OCI-LY7 (cell line): ENCODE results near the gene PDE3B. TPM values are rescaled to one million over a fixed set of nuclear protein-coding genes. Genes with fewer than 3 reads are reported as not detected.

Experiments
- BruUV-seq: library from RNA; stranded (reverse); fragments of 400-500 nt; replicated peaks from 2 replicates; lab custom pipeline; 2021; lab: Mats Ljungman, UMichigan
- CTCF ChIA-PET: fragments of 300-600 bp; sonication (Branson Sonifier 250); formaldehyde crosslinking; loops from one replicate; lab custom pipeline; 2022; ENCODE audit warnings: antibody characterized with exemption; ENCODE audit not compliant: unreplicated experiment; lab: Charles Lee
- POLR2A ChIA-PET: fragments of 300-600 bp; sonication (Branson Sonifier 250); formaldehyde crosslinking; loops from one replicate; lab custom pipeline; 2022; ENCODE audit warnings: antibody characterized with exemption; lab: Charles Lee
- DNase-seq: peaks from one replicate; pipeline ENCODE4 v3.0.0-alpha.2; 2015; ENCODE audit warnings: low spot score
- H2AFZ ChIP-seq: fragments of 200-600 bp; sonication (generic), shearing (Covaris generic); 2 replicates; pipeline ENCODE4 v1.6.1; 2014; ENCODE audit warnings: mild to moderate bottlenecking, antibody characterized with exemption, low read length, moderate library complexity
- H3K27ac ChIP-seq: fragments of 200-600 bp; sonication (generic); 2 replicates; pipeline ENCODE4 v1.5.1; 2014; ENCODE audit warnings: mixed run types, low read depth, mild to moderate bottlenecking, moderate library complexity, low read length, inconsistent platforms; ENCODE audit not compliant: poor library complexity, severe bottlenecking
- H3K36me3 ChIP-seq: fragments of 200-600 bp; sonication (generic); 2 replicates; pipeline ENCODE4 v1.6.1; 2014; ENCODE audit warnings: mild to moderate bottlenecking, antibody characterized with exemption, low read length, moderate library complexity, mixed read lengths; ENCODE audit not compliant: insufficient read depth
- H3K4me1 ChIP-seq: fragments of 200-600 bp; sonication (generic); 2 replicates; pipeline ENCODE4 v1.5.1; 2014; ENCODE audit warnings: mild to moderate bottlenecking, low read length; ENCODE audit not compliant: insufficient read depth, poor library complexity, severe bottlenecking
- H3K4me2 ChIP-seq: fragments of 200-600 bp; sonication (generic); 2 replicates; pipeline ENCODE4 v1.6.1; 2014; ENCODE audit warnings: mild to moderate bottlenecking, low read length
- H3K4me3 ChIP-seq: fragments of 200-600 bp; sonication (generic); 2 replicates; pipeline ENCODE4 v1.5.1; 2014; ENCODE audit warnings: mild to moderate bottlenecking, low read depth, low read length; ENCODE audit not compliant: poor library complexity, severe bottlenecking
- H3K79me2 ChIP-seq: fragments of 200-600 bp; sonication (generic); 2 replicates; pipeline ENCODE4 v1.6.1; 2016; ENCODE audit warnings: low read depth, mild to moderate bottlenecking, low read length, moderate library complexity, mixed read lengths; ENCODE audit not compliant: insufficient read depth
- H3K9me2 ChIP-seq: fragments of 200-600 bp; sonication (generic); 2 replicates; pipeline ENCODE4 v1.6.1; 2016; ENCODE audit warnings: mild to moderate bottlenecking, low read length, mixed read lengths; ENCODE audit not compliant: insufficient read depth
- H3K9me3 ChIP-seq: fragments of 200-600 bp; sonication (generic); 2 replicates; pipeline ENCODE4 v1.6.1; 2014; ENCODE audit warnings: mild to moderate bottlenecking, mixed run types, low read length, mixed read lengths
- H4K20me1 ChIP-seq: fragments of 200-600 bp; sonication (generic); 2 replicates; pipeline ENCODE4 v1.6.1; 2014; ENCODE audit warnings: mild to moderate bottlenecking, antibody characterized with exemption, low read length, moderate library complexity, mixed read lengths; ENCODE audit not compliant: insufficient read depth
- CTCF ChIP-seq: fragments of 200-600 bp; sonication (generic); conservative IDR thresholded peaks from 2 replicates; pipeline ENCODE4 v1.5.1; 2014; ENCODE audit warnings: mild to moderate bottlenecking, antibody characterized with exemption, low read length, moderate library complexity, mixed read lengths
- EZH2phosphoT487 ChIP-seq: fragments of 200-600 bp; sonication (generic); IDR thresholded peaks from 2 replicates; pipeline ENCODE4 v1.6.1; 2018; ENCODE audit warnings: low read depth, borderline replicate concordance, mild to moderate bottlenecking, mixed run types, antibody characterized with exemption, low read length, moderate library complexity, mixed read lengths
- intact Hi-C: fragments of 100-400 bp; cut with micrococcal nuclease; formaldehyde crosslinking; loops from one replicate; pipeline ENCODE4 v1.10.0; 2022; ENCODE audit not compliant: unreplicated experiment
- total RNA-seq, 2 experiments: library from RNA; depleted of rRNA in 1 of 2; stranded (reverse); fragments of >200 nt in 1 of 2; shearing (Covaris generic) in 1 of 2; gene quantifications; 2 replicates each; pipeline ENCODE4 v1.2.3, GENCODE V29; 2014 to 2022

Gene PDE3B
- total RNA-seq, 2 experiments from 2014 or later: not detected

GRCh38 chr11:14636119-14636518 is 7.5 kb upstream of the PDE3B start:
- Histone ChIP-seq H3K9me3 (no peaks in the 10 kb centered on the region), H3K4me2 (no peak overlapping the region), H3K9me2 (no peaks in the 10 kb centered on the region), H3K79me2 (no peaks in the 10 kb centered on the region), H3K27ac (no peak overlapping the region), H3K36me3 (no peaks in the 10 kb centered on the region), H4K20me1 (no peaks in the 10 kb centered on the region), H2AFZ (no peak overlapping the region), H3K4me1 (no peaks in the 10 kb centered on the region), H3K4me3 (no peak overlapping the region)
- TF ChIP-seq CTCF (no peak), EZH2phosphoT487 (no peak)
- intact Hi-C loops: loop anchor here (5.0 kb wide), 1 partner anchor 99 kb away; no protein-coding TSS in a partner anchor
- BruUV-seq: no TSS peak
- ChIA-PET POLR2A (interaction anchor here (1.0 to 1.3 kb wide), 2 partner anchors 10 to 15 kb away, joined by 3 to 4 read pairs; no protein-coding TSS in a partner anchor), CTCF (no interaction called here)
- no peak for DNase-seq

GRCh38 chr11:14637868-14638409 is 5.7 kb upstream of the PDE3B start:
- DNase-seq: no peak
- no TSS peak for BruUV-seq

GRCh38 chr11:14638561-14638960 is 5.0 kb upstream of the PDE3B start:
- Histone ChIP-seq H3K79me2 (no peaks in the 10 kb centered on the region), H4K20me1 (no peaks in the 10 kb centered on the region), H3K27ac (no peak overlapping the region), H3K4me1 (no peaks in the 10 kb centered on the region), H3K4me2 (no peak overlapping the region), H3K9me2 (no peaks in the 10 kb centered on the region), H3K36me3 (no peaks in the 10 kb centered on the region), H3K9me3 (no peaks in the 10 kb centered on the region), H2AFZ (no peak overlapping the region), H3K4me3 (no peak overlapping the region)
- BruUV-seq: no TSS peak
- ChIA-PET POLR2A (no interaction called here), CTCF (no interaction called here)
- no peak for DNase-seq
- intact Hi-C loops: loop anchor here (5.0 kb wide), 1 partner anchor 101 kb away; no protein-coding TSS in a partner anchor
- TF ChIP-seq CTCF (no peak), EZH2phosphoT487 (no peak)

More at GRCh38 chr11:14637868-14638409, 5.7 kb upstream of the PDE3B start:
- CTCF ChIA-PET: no interaction called here
- Histone ChIP-seq H3K4me2 (no peak overlapping the region), H3K79me2 (no peaks in the 10 kb centered on the region), H2AFZ (no peak overlapping the region), H3K9me3 (no peaks in the 10 kb centered on the region), H3K4me1 (no peaks in the 10 kb centered on the region), H3K36me3 (no peaks in the 10 kb centered on the region), H3K9me2 (no peaks in the 10 kb centered on the region), H3K27ac (no peak overlapping the region), H4K20me1 (no peaks in the 10 kb centered on the region), H3K4me3 (no peak overlapping the region)
- no peak for TF ChIP-seq EZH2phosphoT487
- intact Hi-C loops: loop anchor here (5.0 kb wide), 1 partner anchor 101 kb away; no protein-coding TSS in a partner anchor
- POLR2A ChIA-PET: interaction anchor here (0.5 to 1.0 kb wide), 3 partner anchors 20 to 1156 kb away, joined by 3 read pairs; no protein-coding TSS in a partner anchor
